ENCODE results near the gene SLC39A11.

GRCh38 chr17:73103641-73104335 lies 11.3 kb upstream of the SLC39A11 start:
- TF ChIP-seq CTCF (IDR thresholded peaks at IDR 0.05; ENCODE audit: insufficient read depth, low read depth, low read length) (no peak), EZH2 (IDR thresholded peaks at IDR 0.05; ENCODE audit: insufficient read depth, low read length) (no peak)

Data from astrocyte (in vitro differentiated cells and primary cell).